HFF-Myc (cell line): ENCODE data around the gene RPL27.

ENCODE experiments used
- DNase-seq: peaks from one replicate; pipeline ENCODE4 v3.0.0-alpha.2; 2011; ENCODE audit warnings: low read depth; ENCODE audit errors: extremely low read depth
- H3K4me3 ChIP-seq: replicated peaks from 2 replicates; pipeline ENCODE4 v1.5.1; 2011; ENCODE audit warnings: low read depth, mild to moderate bottlenecking, control low read depth, low read length
- TF ChIP-seq, protein P1 (sequence below): IDR thresholded peaks from 2 replicates; pipeline ENCODE4 v1.5.1; 2012; ENCODE audit warnings: mild to moderate bottlenecking, low read depth, low read length, control low read depth; ENCODE audit errors: missing control alignments

The RPL27 gene

GRCh38 chr17:42997984-42998938 lies at the start of gene RPL27:
RPL27 (plus strand) TSS chr17:42998419; CDS start chr17:42998751, 332 bp downstream.
- peak within 1 kb of the TSS; percentile 100 for H3K4me3 ChIP-seq
- peak; percentile 100 for DNase-seq

GRCh38 chr17:42950044-42950783 lies 48.0 kb upstream of the RPL27 start:
- no peak for DNase-seq
- no peak overlapping the region for H3K4me3 ChIP-seq
- TF ChIP-seq, protein P1, sequence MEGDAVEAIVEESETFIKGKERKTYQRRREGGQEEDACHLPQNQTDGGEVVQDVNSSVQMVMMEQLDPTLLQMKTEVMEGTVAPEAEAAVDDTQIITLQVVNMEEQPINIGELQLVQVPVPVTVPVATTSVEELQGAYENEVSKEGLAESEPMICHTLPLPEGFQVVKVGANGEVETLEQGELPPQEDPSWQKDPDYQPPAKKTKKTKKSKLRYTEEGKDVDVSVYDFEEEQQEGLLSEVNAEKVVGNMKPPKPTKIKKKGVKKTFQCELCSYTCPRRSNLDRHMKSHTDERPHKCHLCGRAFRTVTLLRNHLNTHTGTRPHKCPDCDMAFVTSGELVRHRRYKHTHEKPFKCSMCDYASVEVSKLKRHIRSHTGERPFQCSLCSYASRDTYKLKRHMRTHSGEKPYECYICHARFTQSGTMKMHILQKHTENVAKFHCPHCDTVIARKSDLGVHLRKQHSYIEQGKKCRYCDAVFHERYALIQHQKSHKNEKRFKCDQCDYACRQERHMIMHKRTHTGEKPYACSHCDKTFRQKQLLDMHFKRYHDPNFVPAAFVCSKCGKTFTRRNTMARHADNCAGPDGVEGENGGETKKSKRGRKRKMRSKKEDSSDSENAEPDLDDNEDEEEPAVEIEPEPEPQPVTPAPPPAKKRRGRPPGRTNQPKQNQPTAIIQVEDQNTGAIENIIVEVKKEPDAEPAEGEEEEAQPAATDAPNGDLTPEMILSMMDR = no peak

More at GRCh38 chr17:42997984-42998938, at the start of gene RPL27:
- TF ChIP-seq, protein P1 = peak; percentile 81

DNA sequence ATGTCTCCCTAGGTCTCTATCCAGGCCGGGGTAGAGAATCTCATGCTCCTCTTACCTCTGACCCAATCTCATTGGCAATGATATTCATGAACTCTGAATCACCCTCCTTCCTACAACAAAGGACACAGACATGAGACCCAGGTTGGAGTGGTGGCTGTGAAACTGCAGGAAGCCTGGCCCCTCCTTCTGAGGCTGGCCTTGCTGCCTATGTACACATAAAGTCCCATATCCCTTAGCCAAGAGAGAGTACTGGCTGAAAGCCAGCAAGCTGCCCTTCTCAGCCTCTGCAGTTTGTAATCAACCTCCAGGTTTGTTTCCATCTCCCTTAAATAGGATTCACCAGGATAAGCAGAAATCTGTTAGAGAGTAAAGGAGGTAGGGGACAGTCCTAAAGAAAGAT lies 44.5 kb upstream of the RPL27 start:
- DNase-seq = no peak
- H3K4me3 ChIP-seq = no peak overlapping the region
- TF ChIP-seq, protein P1 = no peak

- H3K4me3 ChIP-seq = peak within 1 kb of the TSS; percentile 97
- TF ChIP-seq, protein P1 = no peak
- peak; percentile 86 for DNase-seq
Measured at GRCh38 chr17:42964161-42964932, 33.9 kb upstream of the RPL27 start, which contains the start of gene AARSD1. AARSD1 (minus strand) TSS chr17:42964454; CDS start chr17:42964440, 14 bp downstream.

DNA sequence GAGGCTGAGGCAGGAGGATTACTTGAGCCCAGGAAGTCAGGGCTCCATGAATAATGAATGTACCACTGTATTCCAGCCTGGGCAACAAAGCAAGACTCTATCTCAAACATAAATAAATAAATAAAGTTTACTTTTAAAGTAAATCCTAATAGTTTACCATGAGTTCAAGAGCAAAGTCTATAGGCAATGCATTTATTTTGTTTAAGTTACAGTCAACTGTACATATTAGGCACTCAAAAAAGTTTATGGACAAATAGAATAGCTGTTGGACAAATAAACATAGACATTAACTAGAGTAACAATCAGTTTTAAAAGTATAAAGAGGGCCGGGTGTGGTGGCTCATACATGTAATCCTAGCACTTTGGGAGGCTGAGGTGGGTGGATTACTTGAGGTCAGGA lies 30.3 kb upstream of the RPL27 start:
- no peak for DNase-seq
- TF ChIP-seq, protein P1 = no peak

DNA sequence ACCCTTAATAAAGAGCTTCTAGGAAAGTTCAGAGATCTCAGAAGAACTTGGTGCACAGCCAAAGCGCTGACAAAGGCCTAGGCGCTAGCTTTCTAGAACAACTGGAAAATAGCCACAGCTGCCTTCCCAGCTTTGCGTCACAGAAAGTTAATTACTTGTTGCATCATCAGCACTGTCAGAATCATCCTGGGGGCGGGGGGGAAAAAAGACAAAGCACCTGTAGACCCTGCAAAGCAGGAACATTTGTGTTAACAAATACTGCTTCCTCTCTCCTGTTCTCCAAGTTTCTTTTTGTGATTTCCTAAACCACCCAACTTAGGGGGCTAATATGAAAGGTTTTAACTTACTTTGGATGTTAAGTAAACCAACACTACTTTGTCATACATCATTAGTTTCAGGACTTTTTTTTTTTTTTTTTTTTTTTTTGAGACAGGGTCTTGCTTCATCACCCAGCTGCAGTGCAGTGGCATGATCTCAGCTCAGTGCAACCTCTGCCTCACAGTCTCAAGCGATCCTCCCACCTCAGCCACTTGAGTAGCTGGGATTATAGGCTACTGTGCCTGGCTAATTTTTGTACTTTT lies 29.1 kb upstream of the RPL27 start:
- TF ChIP-seq, protein P1 = no peak
- no peak for DNase-seq
- H3K4me3 ChIP-seq = no peak overlapping the region

More for the DNA sequence above, 30.3 kb upstream of the RPL27 start:
- no peak overlapping the region for H3K4me3 ChIP-seq
